Measurements from ENCODE around the gene PPP1CC.

GRCh38 chr12:110743571-110744093, 941 bp upstream of the PPP1CC start:
- TF ChIP-seq POLR2A (IDR thresholded peaks at IDR 0.05) (no peak), CTCF (IDR thresholded peaks at IDR 0.05) (no peak)

All from body of pancreas (tissue), 4 donors.